Lung (tissue), 12 donors: ENCODE measurements around the gene NPIPB2. TPM values are rescaled to one million over a fixed set of nuclear protein-coding genes. Genes with fewer than 3 reads are reported as not detected.
"Not testable (repeated sequence)": the region's sequence is repeated elsewhere in the genome, so short reads cannot be mapped to it uniquely, and the experiment has no call there.

ENCODE experiments used
- ATAC-seq: fragments of 200-7000 bp; cut with Tn5 transposase; one replicate; pipeline ENCODE4 v1.9.1; 2020; ENCODE audit warnings: moderate number of reproducible peaks; ENCODE audit not compliant: insufficient read depth, low FRiP score
- DNase-seq, 3 donors: peaks; one replicate each; pipeline ENCODE4 v3.0.0-alpha.2; 2013 to 2017
- H3K27ac ChIP-seq, 2 donors: one replicate each; pipeline ENCODE4 v1.5.1; 2013; ENCODE audit warnings: mild to moderate bottlenecking in 2 of 2, moderate library complexity in 2 of 2, control low read depth in 1 of 2, inconsistent platforms in 1 of 2, low read depth in 1 of 2, low read length in 1 of 2
- H3K27me3 ChIP-seq, 3 donors: one replicate each; pipeline ENCODE4 v1.5.1; 2013; ENCODE audit warnings: low read length in 2 of 3; ENCODE audit not compliant: control insufficient read depth in 3 of 3, insufficient read depth in 3 of 3
- H3K36me3 ChIP-seq, 4 donors: one replicate each; pipeline ENCODE4 v1.5.1; 2013; ENCODE audit warnings: low read length in 4 of 4, mild to moderate bottlenecking in 1 of 4, moderate library complexity in 1 of 4; ENCODE audit not compliant: control insufficient read depth in 4 of 4, insufficient read depth in 4 of 4
- H3K4me1 ChIP-seq, 5 donors: one replicate each; pipeline ENCODE4 v1.5.1; 2013; ENCODE audit warnings: low read length in 5 of 5, mild to moderate bottlenecking in 2 of 5, moderate library complexity in 1 of 5; ENCODE audit not compliant: control insufficient read depth in 5 of 5, insufficient read depth in 5 of 5
- H3K4me3 ChIP-seq: one replicate; pipeline ENCODE4 v1.5.1; 2013; ENCODE audit warnings: mild to moderate bottlenecking, control low read depth, moderate library complexity
- H3K9ac ChIP-seq, 2 donors: one replicate each; pipeline ENCODE4 v1.5.1; 2013; ENCODE audit warnings: low read length in 2 of 2, control low read depth in 1 of 2; ENCODE audit not compliant: insufficient read depth in 1 of 2
- H3K9me3 ChIP-seq, 4 donors: one replicate each; pipeline ENCODE4 v1.5.1; 2013; ENCODE audit warnings: low read length in 3 of 4, mild to moderate bottlenecking in 1 of 4, moderate library complexity in 1 of 4; ENCODE audit not compliant: control insufficient read depth in 4 of 4, insufficient read depth in 3 of 4
- WGBS, 2 donors: extraction: QIAGEN DNeasy Blood & Tissue Kit; methylation state at CpG; one replicate each; pipeline ENCODE4 v1.1.7; 2013; 5-methylcytosine and 5-hydroxymethylcytosine counted together
- polyA plus RNA-seq, 2 donors: library from polyadenylated mRNA; stranded (reverse); fragments of 200-250 nt; gene quantifications; one replicate each; pipeline ENCODE4 v1.2.1, GENCODE V29; 2013
- total RNA-seq, 2 donors: library from RNA; depleted of rRNA in 1 of 2; stranded (reverse); fragments of >200 nt in 1 of 2; gene quantifications; one replicate each; pipeline ENCODE4 v1.2.1, GENCODE V29; 2014 to 2021
- TF ChIP-seq, protein P1 (sequence below): IDR thresholded peaks from 2 replicates; pipeline ENCODE4 v1.5.1; 2012; ENCODE audit warnings: mild to moderate bottlenecking; ENCODE audit errors: control extremely low read depth, extremely low read depth
- donor health status: control.
- donor health status: control.
- donor health status: Bipolar disorder and iron deficiency.
- donor health status: healthy.
- donor health status: DM: yes; HTN: yes; CAD: no.

The NPIPB2 gene
- total and polyA plus RNA-seq, 4 donors, result 5.5 to 10.1 (median 7.5) TPM

DNA sequence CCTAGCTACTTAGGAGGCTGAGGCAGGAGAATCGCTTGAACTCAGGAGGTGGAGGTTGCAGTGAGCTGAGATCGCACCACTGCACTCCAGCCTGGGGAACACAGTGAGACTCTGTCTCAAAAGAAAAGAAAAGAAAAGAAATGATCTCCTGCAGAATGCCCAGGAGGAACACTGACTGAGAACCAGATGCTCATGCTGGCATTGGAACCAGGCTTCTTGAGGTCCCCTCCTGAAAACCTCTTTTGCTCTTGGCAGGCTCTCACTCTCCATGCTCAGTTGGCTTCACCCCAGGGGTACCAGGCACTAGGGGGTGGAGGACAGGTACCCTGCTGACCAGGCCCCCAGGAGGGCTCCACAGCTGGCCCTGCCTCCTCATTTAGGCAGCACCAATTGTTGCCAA is 14.7 kb upstream of the NPIPB2 start:
- H3K27ac ChIP-seq, result no peak overlapping the region
- TF ChIP-seq, protein P1, sequence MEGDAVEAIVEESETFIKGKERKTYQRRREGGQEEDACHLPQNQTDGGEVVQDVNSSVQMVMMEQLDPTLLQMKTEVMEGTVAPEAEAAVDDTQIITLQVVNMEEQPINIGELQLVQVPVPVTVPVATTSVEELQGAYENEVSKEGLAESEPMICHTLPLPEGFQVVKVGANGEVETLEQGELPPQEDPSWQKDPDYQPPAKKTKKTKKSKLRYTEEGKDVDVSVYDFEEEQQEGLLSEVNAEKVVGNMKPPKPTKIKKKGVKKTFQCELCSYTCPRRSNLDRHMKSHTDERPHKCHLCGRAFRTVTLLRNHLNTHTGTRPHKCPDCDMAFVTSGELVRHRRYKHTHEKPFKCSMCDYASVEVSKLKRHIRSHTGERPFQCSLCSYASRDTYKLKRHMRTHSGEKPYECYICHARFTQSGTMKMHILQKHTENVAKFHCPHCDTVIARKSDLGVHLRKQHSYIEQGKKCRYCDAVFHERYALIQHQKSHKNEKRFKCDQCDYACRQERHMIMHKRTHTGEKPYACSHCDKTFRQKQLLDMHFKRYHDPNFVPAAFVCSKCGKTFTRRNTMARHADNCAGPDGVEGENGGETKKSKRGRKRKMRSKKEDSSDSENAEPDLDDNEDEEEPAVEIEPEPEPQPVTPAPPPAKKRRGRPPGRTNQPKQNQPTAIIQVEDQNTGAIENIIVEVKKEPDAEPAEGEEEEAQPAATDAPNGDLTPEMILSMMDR, result no peak
- 88 to 100% methylated on average over 2 of the region's 2 CpGs for WGBS, 2 donors

DNA sequence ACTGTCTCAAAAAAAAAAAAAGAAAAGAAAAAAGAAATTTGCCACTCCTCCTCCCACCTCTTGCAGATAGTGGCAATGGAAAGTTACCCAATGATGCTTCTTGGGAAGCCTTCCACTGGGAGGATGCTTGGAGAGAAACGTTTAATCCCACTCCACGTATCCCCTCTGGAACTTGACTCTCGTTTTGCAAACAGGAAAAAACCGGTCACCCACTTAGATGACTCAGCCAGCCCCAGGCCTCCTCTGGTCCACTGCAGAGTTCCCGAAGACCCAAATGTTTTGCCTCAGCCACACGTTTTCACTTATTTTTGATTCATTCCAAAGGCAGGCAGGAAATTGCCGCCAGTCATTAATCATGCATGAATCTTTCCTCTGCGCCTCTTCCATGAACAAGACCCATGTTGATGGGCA is 13.9 kb upstream of the NPIPB2 start:
- Histone ChIP-seq H3K4me3 (no peak overlapping the region), H3K36me3 (no peaks in the 10 kb centered on the region), H3K9ac (no peak overlapping the region), H3K27ac (no peak overlapping the region), H3K4me1 (peaks cover 0 to 4% (median 0%) of the 10 kb centered on the region in 5 donors), H3K27me3 (no peaks in the 10 kb centered on the region), H3K9me3 (no peaks in the 10 kb centered on the region)
- DNase-seq (peak; percentile 17 to 68 (median 29)), ATAC-seq (no peak)
- WGBS, 2 donors, result 57 to 71% methylated on average over 8 of the region's 8 CpGs
- TF ChIP-seq, protein P1, result no peak

More for the DNA sequence above, 14.7 kb upstream of the NPIPB2 start:
- Histone ChIP-seq H3K36me3 (no peaks in the 10 kb centered on the region), H3K4me3 (no peak overlapping the region), H3K27me3 (no peaks in the 10 kb centered on the region), H3K4me1 (peaks cover 0 to 4% (median 0%) of the 10 kb centered on the region in 5 donors), H3K9me3 (no peaks in the 10 kb centered on the region), H3K9ac (no peak overlapping the region)
- ATAC-seq (no peak), DNase-seq (no peak)

DNA sequence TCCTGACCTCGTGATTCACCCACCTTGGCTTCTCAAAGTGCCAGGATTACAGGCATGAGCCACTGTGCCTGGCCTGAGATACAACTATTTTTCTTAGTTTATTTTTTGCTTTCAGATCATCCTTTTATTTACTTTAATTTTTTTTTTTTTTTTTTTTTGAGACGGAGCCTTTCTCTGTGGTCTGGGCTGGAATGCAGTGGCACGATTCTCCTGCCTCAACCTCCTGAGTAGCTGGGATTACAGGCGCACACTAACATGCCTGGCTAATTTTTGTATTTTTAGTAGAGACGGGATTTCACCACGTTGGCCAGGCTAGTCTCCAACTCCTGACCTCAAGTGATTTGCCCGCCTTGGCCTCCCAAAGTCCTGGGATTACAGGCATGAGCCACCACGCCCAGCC is 11.7 kb upstream of the NPIPB2 start:
- not testable (repeated sequence) for H3K9me3 ChIP-seq, H3K27me3 ChIP-seq, DNase-seq, H3K27ac ChIP-seq, H3K4me3 ChIP-seq, ATAC-seq, H3K9ac ChIP-seq, H3K36me3 ChIP-seq, H3K4me1 ChIP-seq
- whole genome bisulfite sequencing, 2 donors, result 86 to 90% methylated on average over 8 of the region's 8 CpGs

GRCh38 chr16:11950388-11950787 is 8.5 kb upstream of the NPIPB2 start:
- H3K36me3 ChIP-seq, result no peaks in the 10 kb centered on the region
- no peak overlapping the region for H3K4me3 ChIP-seq
- 79 to 81% methylated on average over 5 of the region's 5 CpGs for WGBS, 2 donors
- TF ChIP-seq, protein P1, result no peak
- H3K9ac ChIP-seq, result no peak overlapping the region
- no peak for DNase-seq
- H3K4me1 ChIP-seq, result peaks cover 0 to 1% (median 0%) of the 10 kb centered on the region in 5 donors
- no peak for ATAC-seq
- no peaks in the 10 kb centered on the region for H3K9me3 ChIP-seq
- no peaks in the 10 kb centered on the region for H3K27me3 ChIP-seq
- H3K27ac ChIP-seq, result no peak overlapping the region
